Left renal pelvis (tissue), 4 donors: Measurements from ENCODE around the gene GABARAPL2. TPM values are rescaled to one million over a fixed set of nuclear protein-coding genes. Genes with fewer than 3 reads are reported as not detected.
A peak's percentile ranks its signal among the peaks of the same experiment; 100 is the strongest.

Experiments
- DNase-seq, 4 donors: peaks; one replicate each; pipeline ENCODE4 v3.0.0-alpha.2; 2013; ENCODE audit warnings: low read depth in 4 of 4, low spot score in 3 of 4
- polyA plus RNA-seq, 4 donors: library from polyadenylated mRNA; unstranded; fragments of 120-200 nt; gene quantifications; one replicate each; pipeline ENCODE4 v1.2.1, GENCODE V29; 2013; ENCODE audit not compliant: insufficient read length in 4 of 4

GABARAPL2 gene
- polyA plus RNA-seq, 4 donors = 152 to 195 (median 184) TPM

DNA sequence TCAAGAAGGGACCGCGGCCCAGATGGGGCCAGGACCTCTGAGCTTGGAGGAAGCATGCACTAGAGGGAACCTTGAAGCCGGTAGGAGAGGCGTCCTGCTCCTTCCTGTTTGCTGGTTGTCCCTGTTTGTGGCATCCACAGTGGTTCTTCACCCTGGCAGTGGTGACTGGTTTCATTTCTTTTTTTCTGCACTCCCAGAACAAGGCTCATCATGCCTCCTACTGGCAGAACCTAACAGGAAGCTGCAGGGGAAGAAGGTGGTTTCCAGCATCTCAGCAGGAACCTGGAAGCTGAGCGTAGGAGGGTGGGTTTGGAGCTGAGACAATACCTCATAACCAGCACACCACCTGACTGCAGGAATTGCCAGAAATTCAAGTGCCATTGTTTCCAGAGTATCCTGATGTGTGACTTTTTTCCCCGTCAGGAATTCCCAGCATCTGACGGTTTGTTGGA, 15.9 kb upstream of the GABARAPL2 start:
- DNase-seq = no peak

- DNase-seq = no peak
These were observed 13.2 kb upstream of the GABARAPL2 start for GRCh38 chr16:75552951-75553350.

GRCh38 chr16:75555213-75555706, 10.9 kb upstream of the GABARAPL2 start:
- DNase-seq = peak; percentile 62 to 80 (median 72)

DNA sequence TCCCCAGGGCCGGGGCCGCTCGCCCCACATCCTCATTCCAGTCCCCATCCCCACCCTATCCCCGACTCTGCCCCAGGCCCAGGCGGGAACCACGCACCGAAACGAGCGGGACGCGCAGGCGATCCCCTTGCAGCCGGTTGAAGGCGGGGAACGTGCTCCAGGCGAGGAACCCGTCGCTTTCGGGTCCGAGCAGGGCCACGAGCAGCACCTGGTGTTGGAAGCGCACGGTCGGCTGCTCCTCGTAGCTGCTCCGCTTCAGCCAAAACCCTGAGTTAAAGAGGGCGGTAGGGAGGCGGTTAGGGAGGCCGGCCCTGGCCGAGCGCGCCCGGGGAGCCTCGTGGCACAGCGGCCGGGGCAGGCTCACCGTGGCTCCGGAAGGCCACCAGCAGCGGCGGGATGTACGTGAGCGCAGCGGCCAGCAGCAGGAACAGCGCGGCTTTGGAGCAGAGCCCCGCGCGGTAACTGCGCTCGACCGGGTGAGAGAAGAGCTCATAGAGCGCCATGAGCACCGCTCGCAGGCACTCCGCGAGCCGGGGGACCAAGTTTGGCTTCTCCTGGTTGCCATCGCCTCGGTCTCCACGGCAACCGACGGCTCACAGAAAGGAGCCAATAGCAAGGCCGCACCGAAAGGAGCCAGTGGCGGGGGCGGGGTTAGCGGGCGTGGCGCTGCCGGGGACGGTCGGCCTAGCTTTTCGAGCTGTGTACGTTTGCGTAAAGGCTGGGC, 10.3 kb upstream of the GABARAPL2 start, which contains the start of gene TMEM231:
TMEM231 (minus strand) TSS at position 546 of the 724 bp plus-strand sequence; CDS start at position 503, 43 bp downstream.
- peak; percentile 79 to 89 (median 86) for DNase-seq

GRCh38 chr16:75556431-75556950, 9.7 kb upstream of the GABARAPL2 start:
- no peak for DNase-seq

GRCh38 chr16:75558846-75559401, 7.3 kb upstream of the GABARAPL2 start:
- DNase-seq = no peak

DNA sequence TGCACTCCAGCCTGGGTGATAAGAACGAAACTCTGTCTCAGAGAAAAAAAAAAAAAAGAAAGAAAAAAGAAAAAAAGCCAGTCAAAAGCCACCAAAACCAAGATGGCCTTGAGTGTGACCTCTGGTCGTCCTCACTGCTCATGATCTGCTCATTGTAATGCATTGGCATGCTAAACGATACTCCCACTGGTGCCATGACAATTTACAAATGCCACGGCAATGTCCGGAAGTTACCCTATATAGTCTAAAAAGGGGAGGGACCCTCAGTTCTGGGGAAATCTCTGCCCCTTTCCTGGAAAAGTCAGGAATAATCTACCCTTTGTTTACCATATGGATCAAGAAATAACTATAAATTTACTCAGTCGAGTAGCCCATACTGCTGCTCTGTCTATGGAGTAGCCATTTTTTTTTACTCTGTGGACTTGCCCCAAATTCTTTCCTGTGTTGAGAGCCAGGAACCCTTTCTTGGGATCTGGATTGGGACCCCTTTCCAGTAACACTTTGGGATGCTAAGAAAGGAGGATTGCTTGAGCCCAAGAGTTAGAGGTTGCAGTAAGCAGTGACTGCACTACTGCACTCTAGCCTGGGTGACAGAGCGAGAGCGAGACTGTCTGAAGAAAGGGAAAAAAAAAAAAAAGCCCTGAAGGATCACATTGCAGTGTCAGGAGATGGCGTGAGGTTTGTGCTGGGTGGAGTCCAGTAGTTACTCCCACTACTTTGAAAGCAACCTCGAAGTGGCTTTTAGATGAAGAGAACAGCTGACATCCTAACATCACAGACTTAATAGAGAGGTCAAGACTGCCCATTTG, 6.4 kb upstream of the GABARAPL2 start:
- DNase-seq = no peak

DNA sequence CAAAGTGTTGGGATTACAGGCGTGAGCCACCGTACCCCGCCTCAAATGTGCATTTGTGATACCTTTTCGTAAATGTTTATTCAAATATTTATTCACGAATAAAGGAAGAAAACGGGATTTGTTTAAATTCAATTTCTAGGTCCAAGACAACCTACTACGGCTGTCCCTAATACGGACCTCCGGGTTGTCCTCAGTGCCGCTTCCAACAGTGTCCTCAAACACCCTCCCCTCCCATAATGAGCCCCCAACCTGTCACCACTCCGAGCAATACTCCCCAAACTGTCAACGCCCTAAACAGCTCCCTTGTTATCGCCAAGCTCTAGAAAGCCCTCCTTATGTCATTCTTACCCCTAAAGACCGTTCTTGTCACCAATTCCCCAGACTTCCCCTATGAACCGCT, 539 bp upstream of the GABARAPL2 start:
- DNase-seq = no peak

- no peak for DNase-seq
These were observed 628 bp downstream of the GABARAPL2 start for GRCh38 chr16:75566758-75567255.

GRCh38 chr16:75567911-75568310, 1.7 kb downstream of the GABARAPL2 start:
- DNase-seq = no peak

DNA sequence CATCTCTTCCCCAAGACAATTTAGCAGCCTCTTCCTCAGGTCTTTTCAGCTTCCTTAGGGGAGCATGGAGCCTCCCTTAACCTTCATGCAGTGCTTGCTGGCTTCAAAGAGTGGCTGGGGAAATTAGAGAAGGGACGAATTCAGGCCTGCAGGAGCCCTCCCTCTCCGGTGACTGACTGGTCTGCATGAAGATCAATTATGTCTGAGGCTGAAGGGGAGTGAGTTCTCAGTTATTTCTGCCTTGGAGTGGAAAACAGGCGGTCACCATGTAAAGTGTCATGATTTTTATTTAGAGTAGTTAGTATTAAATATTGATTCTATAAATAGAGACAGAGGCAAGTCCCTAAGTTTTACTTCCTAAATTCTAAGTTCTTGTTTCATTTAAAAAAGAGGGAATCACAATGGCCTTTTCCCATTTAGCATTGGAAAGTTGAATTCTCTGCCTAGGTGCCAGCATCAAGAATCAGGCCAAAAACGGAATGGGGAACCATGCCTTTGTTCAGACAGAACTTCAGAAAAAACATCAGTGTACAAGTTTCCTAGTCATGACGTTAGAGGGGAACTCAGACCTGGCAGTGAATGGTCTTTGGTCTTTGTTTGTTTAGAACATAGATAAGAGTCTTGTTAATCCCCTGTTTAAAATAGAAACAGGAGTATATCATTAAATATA, 4.4 kb downstream of the GABARAPL2 start:
- DNase-seq = no peak

GRCh38 chr16:75572864-75573542, 6.8 kb downstream of the GABARAPL2 start:
- DNase-seq = no peak

DNA sequence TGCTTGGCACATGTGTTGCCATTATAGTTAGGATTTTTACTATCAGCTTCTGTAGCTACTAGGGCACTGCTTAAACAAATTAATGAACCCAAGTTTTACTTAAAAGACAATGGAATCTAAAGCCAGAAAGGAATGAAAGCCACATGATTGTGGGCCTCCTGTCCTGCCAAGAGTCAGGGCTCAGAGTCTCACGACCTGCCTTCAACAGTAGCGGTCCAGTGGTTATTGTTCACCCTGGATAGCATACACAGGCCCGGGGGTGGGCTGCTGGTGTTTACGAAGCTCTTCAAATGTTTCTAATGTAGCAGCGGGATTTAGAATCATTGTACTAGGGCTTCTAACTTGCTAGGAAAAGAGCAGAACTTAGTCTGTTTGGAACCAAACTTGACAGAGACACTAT, 7.8 kb downstream of the GABARAPL2 start:
- no peak for DNase-seq

GRCh38 chr16:75575958-75576357, 9.8 kb downstream of the GABARAPL2 start:
- no peak for DNase-seq

DNA sequence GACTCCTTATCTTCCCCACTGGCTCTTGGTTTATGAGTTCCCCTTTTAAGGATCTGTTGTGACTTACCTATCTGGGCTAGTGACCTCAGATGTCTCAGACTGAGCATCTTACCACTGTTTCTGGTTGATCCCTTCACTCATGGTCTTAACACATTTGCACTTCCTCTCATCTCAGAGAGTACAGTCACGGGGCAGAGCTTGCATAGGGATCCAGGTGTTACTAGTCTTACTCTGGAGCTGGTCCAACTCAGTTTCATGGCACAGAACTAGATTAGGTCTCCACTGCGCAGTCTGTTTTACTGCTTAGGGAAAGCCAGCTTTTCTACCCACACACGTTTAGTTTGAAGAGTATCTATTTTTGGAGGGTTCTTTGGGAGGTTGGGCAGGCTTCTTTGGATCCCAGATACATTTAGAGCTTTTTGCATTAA, 10.2 kb downstream of the GABARAPL2 start:
- DNase-seq = no peak

- no peak for DNase-seq
These were observed 12.0 kb downstream of the GABARAPL2 start for GRCh38 chr16:75578212-75578611.

GRCh38 chr16:75578725-75579124, 12.5 kb downstream of the GABARAPL2 start:
- no peak for DNase-seq

DNA sequence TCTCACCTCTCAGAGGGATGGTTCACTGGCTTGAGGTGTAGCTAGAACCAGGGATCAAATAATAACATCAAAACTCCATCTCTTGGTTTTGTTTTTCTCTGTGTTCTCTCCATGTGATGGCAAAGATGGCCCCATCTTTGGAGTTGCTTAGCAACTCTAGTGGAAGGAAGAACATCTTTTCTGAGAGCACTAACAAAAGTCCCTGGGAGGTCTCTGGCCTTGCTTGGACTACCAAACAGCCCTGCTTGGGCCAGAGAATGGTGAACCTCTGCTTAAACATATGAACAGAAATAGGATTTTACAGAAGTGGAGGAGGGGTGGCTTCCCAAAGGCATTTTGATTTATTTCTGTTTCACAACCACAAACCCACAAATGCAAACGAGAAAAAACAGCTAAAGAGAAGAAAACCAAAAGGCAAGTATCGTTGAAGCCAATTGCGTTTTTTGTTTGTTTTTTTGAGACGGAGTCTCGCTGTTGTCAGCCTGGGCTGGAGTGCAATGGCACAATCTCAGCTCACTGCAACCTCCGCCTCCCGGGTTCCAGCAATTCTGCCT, 13.2 kb downstream of the GABARAPL2 start:
- DNase-seq = no peak

GRCh38 chr16:75584108-75584507, 17.9 kb downstream of the GABARAPL2 start:
- no peak for DNase-seq
